ENCODE data around the gene STPG4.
"Not testable (repeated sequence)": the region's sequence is repeated elsewhere in the genome, so short reads cannot be mapped to it uniquely, and the experiment has no call there.

The STPG4 gene

DNA sequence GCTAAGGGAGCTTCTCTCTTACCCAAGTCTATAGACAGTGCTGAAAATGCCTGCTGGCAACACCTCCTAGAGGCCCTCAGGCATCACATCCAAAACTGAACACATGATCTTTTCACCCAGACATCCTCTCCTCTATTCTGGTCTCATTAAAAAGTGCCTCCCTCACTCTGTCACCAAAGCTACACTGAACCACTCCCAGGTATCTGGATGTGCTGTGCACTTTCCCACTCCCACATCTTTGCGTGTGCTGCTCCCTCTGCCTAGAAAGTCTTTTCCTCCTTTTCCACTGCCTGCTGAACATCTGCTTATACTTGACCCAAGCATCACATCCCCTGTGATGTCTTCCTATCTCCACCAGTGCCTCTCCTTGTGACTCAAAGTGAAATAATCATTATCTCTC, 26.1 kb upstream of the STPG4 start:
- no peaks in the 10 kb centered on the region for H3K9me3 Mint-ChIP-seq
- no peak for DNase-seq
- peaks cover 3% of the 10 kb centered on the region for H3K36me3 Mint-ChIP-seq
- no peak overlapping the region for H3K27ac Mint-ChIP-seq
- no peak overlapping the region for H3K4me3 Mint-ChIP-seq
- peaks cover 45% of the 10 kb centered on the region for H3K27me3 Mint-ChIP-seq
- peaks cover 22% of the 10 kb centered on the region for H3K4me1 Mint-ChIP-seq
- CTCF ChIA-PET, result no interaction called here

DNA sequence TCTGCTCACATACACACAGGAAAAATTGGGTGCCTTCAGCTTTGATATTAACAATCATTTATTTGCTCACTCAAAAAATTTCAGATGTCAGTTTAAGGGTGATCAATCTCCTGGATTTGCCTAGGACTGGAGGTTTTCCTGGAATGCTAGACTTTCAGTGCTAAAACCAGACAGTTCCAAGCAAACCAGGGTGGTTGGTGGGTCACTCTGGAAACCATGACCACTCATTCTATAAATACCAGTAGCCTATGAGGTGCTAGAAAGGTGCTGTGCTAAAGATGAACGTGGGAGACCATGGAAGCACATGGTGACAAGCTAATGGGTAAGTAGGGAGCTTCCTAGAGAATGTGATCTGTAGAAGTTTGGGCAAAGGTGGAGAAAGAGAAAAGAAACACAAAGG, 25.4 kb upstream of the STPG4 start:
- Mint-ChIP-seq H3K9me3 (no peaks in the 10 kb centered on the region), H3K27me3 (peaks cover 47% of the 10 kb centered on the region), H3K4me3 (no peak overlapping the region), H3K4me1 (peaks cover 22% of the 10 kb centered on the region), H3K27ac (no peak overlapping the region), H3K36me3 (peaks cover 7% of the 10 kb centered on the region)
- DNase-seq, result no peak
- CTCF ChIA-PET, result interaction anchor here (0.7 kb wide), 1 partner anchor 142 kb away, joined by 3 read pairs; no protein-coding TSS in a partner anchor

DNA sequence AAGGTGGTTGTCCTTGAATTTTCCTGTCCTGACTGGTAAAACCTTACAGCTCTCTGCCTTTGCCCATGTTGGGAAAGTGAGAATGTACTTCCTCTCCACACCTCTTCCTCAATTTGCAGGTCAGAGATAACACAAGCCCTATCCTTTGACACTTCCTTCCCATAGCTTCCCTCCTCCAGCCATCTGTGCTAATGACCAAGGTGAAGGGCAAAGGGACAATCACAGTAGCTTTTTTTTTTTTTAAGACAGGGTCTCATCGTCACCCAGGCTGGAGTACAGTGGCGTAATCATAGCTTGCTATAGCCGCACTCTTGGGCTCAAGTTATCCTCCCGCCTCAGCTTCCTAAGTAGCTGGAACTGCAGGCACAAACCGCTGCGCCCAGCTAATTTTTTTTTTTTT, 24.3 kb upstream of the STPG4 start:
- peaks cover 38% of the 10 kb centered on the region for H3K27me3 Mint-ChIP-seq
- peaks cover 30% of the 10 kb centered on the region for H3K4me1 Mint-ChIP-seq
- CTCF ChIA-PET, result no interaction called here
- H3K4me3 Mint-ChIP-seq, result no peak overlapping the region
- no peak overlapping the region for H3K27ac Mint-ChIP-seq
- no peaks in the 10 kb centered on the region for H3K9me3 Mint-ChIP-seq
- H3K36me3 Mint-ChIP-seq, result peaks cover 14% of the 10 kb centered on the region
- no peak for DNase-seq

DNA sequence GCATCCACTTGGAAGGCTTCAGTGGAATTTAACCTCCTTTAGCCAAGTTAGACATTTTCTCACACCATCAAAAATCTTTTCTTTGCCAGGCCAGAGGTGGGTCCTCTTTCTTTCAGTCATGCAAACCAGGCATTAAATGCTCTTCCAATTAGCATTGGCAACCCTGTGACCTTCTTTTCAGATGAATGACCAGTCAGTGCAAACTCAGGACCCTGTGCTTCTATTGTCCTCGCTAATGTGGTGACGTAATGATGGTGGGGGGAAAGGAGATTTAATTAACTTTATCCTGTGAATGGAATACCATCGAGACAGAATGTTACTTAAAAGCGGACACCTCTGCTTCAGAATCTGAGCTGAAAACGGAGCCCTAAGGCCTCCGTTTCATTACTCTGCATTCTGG, 23.2 kb upstream of the STPG4 start:
- CTCF ChIA-PET, result interaction anchor here (1.1 kb wide), 1 partner anchor 95 kb away, joined by 3 read pairs; no protein-coding TSS in a partner anchor
- Mint-ChIP-seq H3K27me3 (peaks cover 38% of the 10 kb centered on the region), H3K4me3 (no peak overlapping the region), H3K27ac (no peak overlapping the region), H3K9me3 (no peaks in the 10 kb centered on the region), H3K4me1 (peaks cover 40% of the 10 kb centered on the region), H3K36me3 (peaks cover 18% of the 10 kb centered on the region)
- DNase-seq, result no peak

DNA sequence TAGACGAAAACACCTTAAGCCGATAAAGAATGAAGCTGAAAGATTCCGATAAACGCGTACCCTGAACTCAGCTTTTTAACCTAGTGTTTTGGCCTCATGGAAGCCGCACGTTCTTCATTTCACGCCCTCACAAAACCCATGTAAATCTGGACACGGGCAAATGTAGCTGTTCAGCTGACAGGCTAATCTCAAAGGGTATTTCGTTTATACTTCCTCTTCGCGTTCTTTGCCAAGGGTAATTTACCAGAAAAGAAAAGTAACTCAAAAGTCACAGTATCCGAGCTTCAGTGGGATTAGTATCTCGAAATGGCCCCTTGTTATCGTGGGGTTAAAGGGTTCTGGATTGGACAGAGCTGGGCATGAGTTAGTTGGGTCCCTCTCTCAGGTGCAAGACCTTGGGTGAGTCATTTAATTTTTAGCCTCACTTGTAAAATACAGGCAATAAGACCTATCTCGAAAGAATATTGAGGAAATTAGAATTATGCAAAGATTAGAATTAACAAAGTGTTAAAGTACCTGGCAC, 22.0 kb upstream of the STPG4 start:
- Mint-ChIP-seq H3K36me3 (peaks cover 24% of the 10 kb centered on the region), H3K4me3 (peak overlapping the region; percentile 98), H3K9me3 (no peaks in the 10 kb centered on the region), H3K4me1 (peaks cover 52% of the 10 kb centered on the region), H3K27ac (peak overlapping the region; percentile 99), H3K27me3 (peaks cover 30% of the 10 kb centered on the region)
- CTCF ChIA-PET, result no interaction called here
- DNase-seq, result no peak

DNA sequence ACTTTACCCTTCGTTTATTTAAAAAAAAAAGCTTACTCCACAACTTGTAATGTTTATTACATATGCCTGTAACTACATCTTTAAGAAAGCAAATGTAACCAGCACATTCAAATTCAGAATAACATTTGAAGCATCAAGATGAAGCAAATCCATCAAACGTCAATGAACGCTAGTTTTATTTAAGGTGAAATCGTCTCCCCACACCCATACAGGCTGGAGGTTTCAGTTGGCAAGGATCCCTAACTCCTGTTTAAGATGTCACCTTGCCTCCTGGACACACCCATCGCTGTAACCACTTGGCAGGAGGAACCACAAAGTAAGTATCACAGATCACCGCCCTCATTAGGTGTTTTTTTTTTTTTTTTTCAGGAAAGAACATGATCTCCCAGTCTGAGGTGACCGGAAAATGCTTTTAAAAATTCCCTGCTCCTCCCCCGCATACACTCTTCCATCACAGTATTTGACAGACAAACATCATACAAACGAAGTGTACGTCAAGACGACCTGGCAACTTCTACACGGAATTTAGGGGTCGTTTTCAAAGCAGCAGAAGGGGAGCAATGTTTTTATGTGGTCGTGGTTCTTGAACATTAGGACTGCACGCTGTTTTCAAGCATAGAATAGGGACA, 19.7 kb upstream of the STPG4 start:
- Mint-ChIP-seq H3K9me3 (no peaks in the 10 kb centered on the region), H3K4me3 (peak overlapping the region; percentile 97), H3K36me3 (peaks cover 43% of the 10 kb centered on the region), H3K27ac (peak overlapping the region; percentile 98), H3K4me1 (peaks cover 70% of the 10 kb centered on the region), H3K27me3 (peaks cover 15% of the 10 kb centered on the region)
- DNase-seq, result peak; percentile 55
- CTCF ChIA-PET, result no interaction called here

DNA sequence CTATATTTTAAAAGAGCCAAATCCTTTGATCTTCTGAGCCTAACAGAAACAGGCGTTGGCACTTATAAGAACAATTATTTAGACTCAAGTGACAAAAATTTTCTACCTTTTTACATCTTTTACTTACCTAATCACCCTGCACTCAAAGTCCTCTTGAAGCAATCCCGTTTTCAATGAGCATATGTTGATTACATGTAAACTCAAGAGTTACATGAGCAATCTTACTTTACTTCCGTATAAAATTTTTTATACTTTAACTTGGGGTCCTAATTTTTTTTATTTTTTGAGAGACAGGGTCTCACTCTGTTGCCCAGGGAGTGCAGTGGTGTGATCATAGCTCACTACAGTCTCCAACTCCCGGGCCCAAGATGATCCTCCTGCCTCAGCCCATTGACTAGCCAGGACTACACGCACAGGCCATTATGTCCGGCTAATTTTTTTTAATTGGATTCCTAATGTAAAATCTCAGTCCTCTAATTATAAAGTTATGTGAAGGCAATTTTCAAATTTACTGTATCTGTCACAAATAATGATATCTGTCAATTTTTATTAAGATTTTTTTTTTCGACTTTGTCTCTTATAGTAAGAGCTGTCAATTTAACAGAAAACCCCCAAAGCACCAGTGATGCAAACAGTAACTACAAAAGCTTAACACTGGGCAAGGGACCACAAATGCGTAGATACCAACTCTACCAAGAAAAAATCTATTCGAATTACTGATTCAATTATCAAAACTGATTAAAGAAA, 19.1 kb upstream of the STPG4 start:
- CTCF ChIA-PET, result no interaction called here
- Mint-ChIP-seq H3K27ac (peak overlapping the region; percentile 98), H3K9me3 (no peaks in the 10 kb centered on the region), H3K4me3 (peak overlapping the region; percentile 97), H3K27me3 (peaks cover 11% of the 10 kb centered on the region), H3K36me3 (peaks cover 47% of the 10 kb centered on the region), H3K4me1 (peaks cover 71% of the 10 kb centered on the region)
- no peak for DNase-seq

DNA sequence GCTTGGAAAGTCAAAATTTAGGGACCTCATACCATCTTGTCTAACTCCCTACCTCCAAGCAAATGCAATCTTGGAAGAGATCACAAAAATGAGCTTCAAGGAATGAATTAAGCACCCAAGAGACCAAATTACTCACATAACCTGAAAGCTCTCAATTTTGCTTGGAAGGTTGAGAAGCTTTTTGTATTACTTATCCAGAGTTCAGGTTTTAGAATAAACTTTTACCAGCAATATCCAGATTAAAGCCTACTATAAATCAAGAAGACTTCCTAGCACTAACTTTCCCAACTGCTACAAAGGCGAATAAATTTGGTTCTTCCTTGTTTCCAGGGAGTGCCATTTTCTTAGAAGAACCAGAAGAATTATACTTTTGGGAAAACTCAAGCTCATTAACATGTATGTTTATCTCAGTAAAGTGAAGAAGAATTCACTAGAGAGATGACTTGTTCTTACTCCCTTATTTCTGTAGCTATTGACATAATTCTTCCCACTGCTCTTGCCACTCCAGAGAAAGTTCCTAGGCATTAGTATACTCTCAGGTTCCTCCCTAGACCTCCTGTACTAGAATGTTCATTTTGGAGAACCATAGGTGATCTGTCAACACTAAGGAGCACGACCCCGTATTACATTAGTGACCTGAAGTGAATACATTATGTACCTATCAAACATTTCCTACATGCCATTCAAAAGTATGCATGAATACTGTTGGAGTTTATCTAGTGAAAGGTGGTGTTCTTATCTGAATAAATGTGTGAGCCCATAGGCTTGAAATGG, 18.0 kb upstream of the STPG4 start:
- no peak for DNase-seq
- Mint-ChIP-seq H3K9me3 (no peaks in the 10 kb centered on the region), H3K4me1 (peaks cover 75% of the 10 kb centered on the region), H3K36me3 (peaks cover 54% of the 10 kb centered on the region), H3K27ac (peak overlapping the region; percentile 62), H3K4me3 (peak overlapping the region; percentile 97), H3K27me3 (peaks cover 11% of the 10 kb centered on the region)
- CTCF ChIA-PET, result interaction anchor here (0.7 to 1.1 kb wide), 2 partner anchors 22 to 1013 kb away, joined by 3 to 5 read pairs; no protein-coding TSS in a partner anchor

DNA sequence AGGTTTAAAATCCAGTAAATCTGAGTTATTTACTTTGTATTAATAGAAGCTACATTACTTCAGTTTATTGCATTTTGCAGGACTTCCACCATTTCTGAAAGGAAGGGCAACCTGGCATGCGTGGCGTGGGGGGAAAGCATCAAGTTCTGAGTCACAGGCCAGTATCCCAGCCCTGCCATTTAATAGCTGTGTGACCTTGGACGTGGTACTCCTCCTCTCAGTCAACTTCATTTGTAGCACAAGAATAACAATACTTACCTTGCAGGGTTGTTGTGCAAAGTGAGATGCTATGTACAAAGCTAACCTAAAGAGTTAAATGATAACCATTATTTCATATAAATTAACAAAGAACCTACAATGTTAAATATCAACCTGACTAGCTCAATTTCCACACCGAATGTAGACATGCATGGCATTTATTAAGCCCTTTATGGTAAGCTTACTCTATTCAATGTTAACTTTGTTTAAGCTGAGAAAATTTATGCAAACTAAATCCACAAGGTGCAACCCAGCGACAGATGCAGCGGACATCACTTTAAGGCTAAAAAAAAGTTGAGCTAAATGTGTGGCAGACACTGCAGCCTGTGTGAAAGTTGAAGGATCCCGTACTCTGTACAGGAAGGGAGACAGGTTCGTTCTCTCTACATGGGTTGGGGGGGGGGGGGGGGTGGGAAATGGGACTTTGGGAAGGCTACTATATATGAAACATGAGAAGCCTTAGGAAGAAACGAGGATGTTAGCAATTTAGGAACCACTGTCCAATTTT, 17.2 kb upstream of the STPG4 start:
- Mint-ChIP-seq H3K4me1 (peaks cover 72% of the 10 kb centered on the region), H3K4me3 (peak overlapping the region; percentile 97), H3K36me3 (peaks cover 58% of the 10 kb centered on the region), H3K27ac (peak overlapping the region; percentile 62), H3K27me3 (peaks cover 11% of the 10 kb centered on the region), H3K9me3 (no peaks in the 10 kb centered on the region)
- CTCF ChIA-PET, result interaction anchor here (0.7 to 1.1 kb wide), 2 partner anchors 21 to 1012 kb away, joined by 3 to 5 read pairs; no protein-coding TSS in a partner anchor
- no peak for DNase-seq

DNA sequence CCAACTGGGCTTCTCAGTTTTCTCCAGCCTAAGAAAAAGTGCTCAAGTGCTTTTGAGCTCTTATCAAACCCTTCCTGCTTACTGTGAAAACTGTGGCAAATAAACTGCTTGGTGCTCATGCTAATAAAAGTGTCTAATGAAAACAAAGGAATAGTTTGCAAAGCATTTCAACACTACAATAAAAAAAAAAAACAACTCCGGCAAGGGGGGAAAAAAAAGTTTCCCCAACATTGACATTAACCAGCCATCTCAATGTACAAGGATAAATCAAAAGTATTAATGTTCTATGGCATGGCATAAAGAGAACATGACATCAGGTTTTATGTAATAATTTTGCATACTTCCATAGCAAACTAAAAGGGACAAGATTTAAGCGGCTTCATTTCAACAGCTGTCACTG, 14.7 kb upstream of the STPG4 start:
- peaks cover 75% of the 10 kb centered on the region for H3K4me1 Mint-ChIP-seq
- no peaks in the 10 kb centered on the region for H3K9me3 Mint-ChIP-seq
- CTCF ChIA-PET, result no interaction called here
- H3K4me3 Mint-ChIP-seq, result no peak overlapping the region
- peaks cover 56% of the 10 kb centered on the region for H3K36me3 Mint-ChIP-seq
- H3K27ac Mint-ChIP-seq, result peak overlapping the region; percentile 62
- no peak for DNase-seq
- no peaks in the 10 kb centered on the region for H3K27me3 Mint-ChIP-seq

DNA sequence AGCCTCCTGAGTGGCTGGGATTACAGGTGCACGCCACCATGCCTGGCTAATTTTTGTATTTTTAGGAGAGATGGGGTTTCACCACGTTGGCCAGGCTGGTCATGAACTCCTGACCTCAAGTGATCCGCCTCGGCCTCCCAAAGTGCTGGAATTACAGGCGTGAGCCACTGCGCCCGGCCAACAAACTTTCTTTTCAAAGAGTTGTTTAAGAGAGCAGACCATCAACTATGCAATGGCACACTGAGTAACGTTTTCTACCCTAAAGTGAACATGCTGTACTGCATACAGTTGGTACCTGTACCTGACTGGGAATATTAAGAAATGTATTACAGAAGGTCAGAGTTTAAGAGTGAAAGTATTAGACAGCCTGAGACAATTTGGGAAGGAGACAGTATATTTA, 13.8 kb upstream of the STPG4 start:
- H3K4me1 Mint-ChIP-seq, result peaks cover 71% of the 10 kb centered on the region
- H3K27me3 Mint-ChIP-seq, CTCF ChIA-PET, H3K4me3 Mint-ChIP-seq, H3K27ac Mint-ChIP-seq, H3K9me3 Mint-ChIP-seq, DNase-seq: not testable (repeated sequence)
- H3K36me3 Mint-ChIP-seq, result peaks cover 58% of the 10 kb centered on the region

DNA sequence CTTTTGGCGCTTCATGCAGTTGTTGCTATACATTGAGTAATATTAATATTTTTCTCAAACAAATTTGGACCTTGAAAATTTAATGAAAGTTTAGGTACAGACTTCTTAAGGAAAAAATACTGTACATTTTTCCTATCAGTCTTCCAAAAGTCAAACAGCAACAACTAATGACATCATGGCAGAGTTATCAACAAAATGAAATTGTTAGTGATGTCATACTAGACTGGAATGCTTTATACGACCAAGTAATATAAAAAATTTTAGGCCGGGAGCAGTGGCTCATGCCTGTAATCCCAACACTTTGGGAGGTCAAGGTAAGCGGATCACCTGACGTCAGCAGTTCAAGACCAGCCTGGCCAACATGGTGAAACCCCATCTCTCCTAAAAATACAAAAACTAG, 12.0 kb upstream of the STPG4 start:
- Mint-ChIP-seq H3K27ac (no peak overlapping the region), H3K36me3 (peaks cover 63% of the 10 kb centered on the region), H3K4me3 (no peak overlapping the region), H3K4me1 (peaks cover 64% of the 10 kb centered on the region), H3K9me3 (no peaks in the 10 kb centered on the region), H3K27me3 (no peaks in the 10 kb centered on the region)
- DNase-seq, result no peak
- CTCF ChIA-PET, result interaction anchor here (0.6 kb wide), 1 partner anchor 14 kb away, joined by 3 read pairs; no protein-coding TSS in a partner anchor

DNA sequence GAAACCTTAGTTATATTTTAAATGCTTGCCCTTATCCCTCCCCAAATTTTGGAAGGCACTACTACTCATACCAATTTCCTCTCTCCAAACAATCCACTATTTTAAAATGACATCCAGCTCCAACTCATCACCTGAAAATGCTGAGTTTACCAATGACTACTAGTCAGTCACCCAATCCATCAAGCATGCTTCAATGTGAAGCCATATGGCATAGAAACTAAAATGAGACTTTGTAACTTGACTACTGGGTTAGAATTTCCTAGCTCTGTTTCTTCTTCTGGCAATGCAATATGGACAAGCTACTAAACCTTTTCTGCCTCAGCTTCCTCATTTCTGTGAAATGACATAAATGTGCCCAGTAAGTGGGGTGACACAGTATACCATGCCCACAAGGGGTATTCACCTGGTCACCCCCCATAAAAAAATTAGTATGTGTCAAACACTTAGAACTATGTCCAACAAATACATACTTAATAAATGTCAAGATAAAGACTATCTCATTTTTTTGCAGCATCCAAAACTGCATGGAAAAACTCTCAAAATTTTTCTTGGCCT, 10.0 kb upstream of the STPG4 start:
- Mint-ChIP-seq H3K4me1 (peaks cover 45% of the 10 kb centered on the region), H3K9me3 (no peaks in the 10 kb centered on the region), H3K27me3 (no peaks in the 10 kb centered on the region), H3K27ac (no peak overlapping the region), H3K4me3 (no peak overlapping the region), H3K36me3 (peaks cover 63% of the 10 kb centered on the region)
- DNase-seq, result no peak
- CTCF ChIA-PET, result interaction anchor here (1.1 kb wide), 1 partner anchor 64 kb away, joined by 3 read pairs; no protein-coding TSS in a partner anchor
